WTC11 (cell line): ENCODE results near the gene MLX.
"Not testable (repeated sequence)": the region's sequence is repeated elsewhere in the genome, so short reads cannot be mapped to it uniquely, and the experiment has no call there.

Experiments used
- TF ChIP-seq, protein P1 (sequence below): sonication (generic); formaldehyde crosslinking; IDR thresholded peaks from 2 replicates; pipeline ENCODE4 v1.8.0; 2022; ENCODE audit warnings: mild to moderate bottlenecking, missing genetic modification reagents
- TF ChIP-seq, protein P2 (sequence below): fragments of 200-600 bp; IDR thresholded peaks from 2 replicates; pipeline ENCODE4 v1.8.0; 2022; ENCODE audit warnings: antibody characterized with exemption

DNA sequence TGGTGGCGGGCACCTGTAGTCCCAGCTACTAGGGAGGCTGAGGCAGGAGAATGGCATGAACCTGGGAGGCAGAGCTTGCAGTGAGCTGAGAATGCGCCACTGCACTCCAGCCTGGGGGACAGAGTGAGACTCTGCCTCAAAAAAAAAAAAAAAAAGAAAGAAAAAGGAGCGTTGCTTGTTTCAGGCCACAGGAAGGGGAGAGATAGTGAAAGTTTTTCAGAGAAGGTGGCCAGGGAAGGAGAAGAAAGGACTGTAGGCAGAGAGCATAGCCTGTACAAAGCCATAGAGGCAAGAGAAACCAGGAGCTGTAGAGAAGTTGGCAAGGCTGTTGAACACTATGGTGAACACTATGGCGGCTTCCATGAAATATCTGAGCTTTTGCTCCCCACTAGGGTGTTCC is 26.3 kb upstream of the MLX start:
- TF ChIP-seq, protein P1, sequence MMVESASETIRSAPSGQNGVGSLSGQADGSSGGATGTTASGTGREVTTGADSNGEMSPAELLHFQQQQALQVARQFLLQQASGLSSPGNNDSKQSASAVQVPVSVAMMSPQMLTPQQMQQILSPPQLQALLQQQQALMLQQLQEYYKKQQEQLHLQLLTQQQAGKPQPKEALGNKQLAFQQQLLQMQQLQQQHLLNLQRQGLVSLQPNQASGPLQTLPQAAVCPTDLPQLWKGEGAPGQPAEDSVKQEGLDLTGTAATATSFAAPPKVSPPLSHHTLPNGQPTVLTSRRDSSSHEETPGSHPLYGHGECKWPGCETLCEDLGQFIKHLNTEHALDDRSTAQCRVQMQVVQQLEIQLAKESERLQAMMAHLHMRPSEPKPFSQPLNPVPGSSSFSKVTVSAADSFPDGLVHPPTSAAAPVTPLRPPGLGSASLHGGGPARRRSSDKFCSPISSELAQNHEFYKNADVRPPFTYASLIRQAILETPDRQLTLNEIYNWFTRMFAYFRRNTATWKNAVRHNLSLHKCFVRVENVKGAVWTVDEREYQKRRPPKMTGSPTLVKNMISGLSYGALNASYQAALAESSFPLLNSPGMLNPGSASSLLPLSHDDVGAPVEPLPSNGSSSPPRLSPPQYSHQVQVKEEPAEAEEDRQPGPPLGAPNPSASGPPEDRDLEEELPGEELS (CRISPR knock-in tag) = not testable (repeated sequence)
- TF ChIP-seq, protein P2, sequence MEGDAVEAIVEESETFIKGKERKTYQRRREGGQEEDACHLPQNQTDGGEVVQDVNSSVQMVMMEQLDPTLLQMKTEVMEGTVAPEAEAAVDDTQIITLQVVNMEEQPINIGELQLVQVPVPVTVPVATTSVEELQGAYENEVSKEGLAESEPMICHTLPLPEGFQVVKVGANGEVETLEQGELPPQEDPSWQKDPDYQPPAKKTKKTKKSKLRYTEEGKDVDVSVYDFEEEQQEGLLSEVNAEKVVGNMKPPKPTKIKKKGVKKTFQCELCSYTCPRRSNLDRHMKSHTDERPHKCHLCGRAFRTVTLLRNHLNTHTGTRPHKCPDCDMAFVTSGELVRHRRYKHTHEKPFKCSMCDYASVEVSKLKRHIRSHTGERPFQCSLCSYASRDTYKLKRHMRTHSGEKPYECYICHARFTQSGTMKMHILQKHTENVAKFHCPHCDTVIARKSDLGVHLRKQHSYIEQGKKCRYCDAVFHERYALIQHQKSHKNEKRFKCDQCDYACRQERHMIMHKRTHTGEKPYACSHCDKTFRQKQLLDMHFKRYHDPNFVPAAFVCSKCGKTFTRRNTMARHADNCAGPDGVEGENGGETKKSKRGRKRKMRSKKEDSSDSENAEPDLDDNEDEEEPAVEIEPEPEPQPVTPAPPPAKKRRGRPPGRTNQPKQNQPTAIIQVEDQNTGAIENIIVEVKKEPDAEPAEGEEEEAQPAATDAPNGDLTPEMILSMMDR = not testable (repeated sequence)
